Measurements from ENCODE around the gene ISG15.

ISG15 gene

DNA sequence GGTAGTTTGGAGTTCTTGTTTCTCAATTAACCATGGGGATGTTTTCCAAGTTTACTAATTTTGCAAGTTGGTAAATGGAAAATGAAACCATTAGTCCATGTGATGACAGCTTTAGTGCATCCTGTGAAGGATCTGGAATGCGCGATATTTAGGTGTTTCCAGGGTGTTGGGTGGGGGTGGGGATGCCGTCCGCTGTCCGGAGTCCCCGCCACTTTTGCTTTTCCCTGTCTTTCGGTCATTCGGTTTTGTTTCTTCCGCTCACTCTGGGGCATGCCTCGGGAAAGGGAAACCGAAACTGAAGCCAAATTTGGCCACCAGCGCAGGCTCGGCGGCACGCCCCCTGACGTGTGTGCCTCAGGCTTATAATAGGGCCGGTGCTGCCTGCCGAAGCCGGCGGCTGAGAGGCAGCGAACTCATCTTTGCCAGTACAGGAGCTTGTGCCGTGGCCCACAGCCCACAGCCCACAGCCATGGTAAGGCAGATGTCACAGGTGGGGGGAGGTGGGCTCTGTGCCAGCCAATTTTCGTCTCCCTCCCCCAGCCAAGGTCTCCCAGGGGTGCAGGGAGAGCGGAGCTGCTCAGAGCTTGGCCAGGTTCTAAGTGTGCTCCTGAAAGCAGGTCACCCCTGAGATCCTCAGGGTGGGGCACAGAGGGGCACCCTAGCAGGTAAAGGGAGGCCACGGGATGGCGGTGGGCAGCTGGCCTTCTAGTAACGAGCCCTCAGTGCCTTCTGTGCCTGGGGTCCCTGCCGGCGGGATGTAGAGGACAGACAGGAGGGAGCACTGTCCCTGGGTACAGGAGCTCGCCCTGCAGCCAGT lies at the start of gene ISG15:
ISG15 (plus strand) TSS at position 393 of the 817 bp plus-strand sequence; CDS start at position 470, 77 bp downstream.
- DNase-seq, result no peak

DNA sequence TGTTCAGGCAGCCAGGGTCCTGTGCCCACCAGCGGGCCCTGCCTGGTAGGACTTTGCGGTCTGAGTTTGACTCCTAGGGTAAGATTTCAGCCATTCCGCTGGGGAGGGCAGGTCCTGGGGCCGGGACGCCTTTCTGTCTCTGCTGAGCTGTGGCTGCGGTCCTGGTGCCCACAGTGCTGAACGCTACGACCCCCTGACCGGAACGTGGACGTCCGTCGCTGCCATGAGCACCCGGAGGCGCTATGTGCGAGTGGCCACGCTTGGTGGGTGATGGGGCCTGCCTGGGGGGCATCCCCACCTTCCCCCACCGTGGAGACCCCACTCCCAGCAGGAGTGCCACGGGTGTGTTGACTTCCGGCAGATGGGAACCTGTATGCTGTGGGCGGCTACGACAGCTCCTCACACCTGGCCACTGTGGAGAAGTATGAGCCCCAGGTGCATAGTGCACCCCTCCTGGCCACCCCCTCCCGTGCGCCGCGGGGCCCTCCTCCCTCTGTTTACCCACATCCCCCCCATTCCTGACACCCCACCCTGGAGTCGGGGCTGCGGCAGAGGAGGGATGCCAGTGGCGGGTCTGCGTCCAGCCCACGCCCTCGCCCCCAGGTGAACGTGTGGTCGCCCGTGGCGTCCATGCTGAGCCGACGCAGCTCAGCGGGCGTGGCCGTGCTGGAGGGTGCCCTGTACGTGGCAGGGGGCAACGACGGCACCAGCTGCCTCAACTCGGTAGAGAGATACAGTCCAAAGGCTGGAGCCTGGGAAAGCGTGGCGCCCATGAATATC lies 49.4 kb upstream of the ISG15 start:
- no peak for DNase-seq

DNA sequence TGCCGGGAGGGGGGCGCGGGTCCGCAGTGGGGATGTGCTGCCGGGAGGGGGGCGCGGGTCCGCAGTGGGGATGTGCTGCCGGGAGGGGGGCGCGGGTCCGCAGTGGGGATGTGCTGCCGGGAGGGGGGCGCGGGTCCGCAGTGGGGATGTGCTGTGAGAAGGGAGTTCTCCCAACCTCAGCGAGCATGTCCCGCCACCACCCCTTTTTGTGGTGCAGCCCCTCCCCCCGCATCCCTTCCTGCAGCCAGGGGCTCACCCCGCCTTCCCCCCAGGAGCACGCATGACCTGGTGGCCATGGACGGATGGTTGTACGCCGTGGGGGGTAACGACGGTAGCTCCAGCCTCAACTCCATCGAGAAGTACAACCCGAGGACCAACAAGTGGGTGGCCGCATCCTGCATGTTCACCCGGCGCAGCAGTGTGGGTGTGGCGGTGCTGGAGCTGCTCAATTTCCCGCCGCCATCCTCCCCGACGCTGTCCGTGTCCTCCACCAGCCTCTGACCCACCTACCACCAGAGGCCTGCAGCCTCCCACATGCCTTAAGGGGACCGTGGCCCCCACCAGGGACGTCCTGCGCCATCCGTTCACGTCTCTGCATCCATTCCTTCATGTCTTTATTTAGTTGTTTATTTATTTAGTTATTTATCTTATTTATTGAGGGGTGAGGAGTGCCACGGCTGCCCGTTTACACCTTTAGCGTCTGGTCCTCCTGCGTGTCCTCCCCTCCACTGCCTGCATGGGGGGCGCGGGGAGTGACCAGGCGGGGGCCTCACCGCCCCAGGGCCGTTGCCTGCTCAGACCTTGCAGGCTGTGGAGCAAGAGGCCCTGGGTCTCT lies 48.4 kb upstream of the ISG15 start:
- no peak for DNase-seq

DNA sequence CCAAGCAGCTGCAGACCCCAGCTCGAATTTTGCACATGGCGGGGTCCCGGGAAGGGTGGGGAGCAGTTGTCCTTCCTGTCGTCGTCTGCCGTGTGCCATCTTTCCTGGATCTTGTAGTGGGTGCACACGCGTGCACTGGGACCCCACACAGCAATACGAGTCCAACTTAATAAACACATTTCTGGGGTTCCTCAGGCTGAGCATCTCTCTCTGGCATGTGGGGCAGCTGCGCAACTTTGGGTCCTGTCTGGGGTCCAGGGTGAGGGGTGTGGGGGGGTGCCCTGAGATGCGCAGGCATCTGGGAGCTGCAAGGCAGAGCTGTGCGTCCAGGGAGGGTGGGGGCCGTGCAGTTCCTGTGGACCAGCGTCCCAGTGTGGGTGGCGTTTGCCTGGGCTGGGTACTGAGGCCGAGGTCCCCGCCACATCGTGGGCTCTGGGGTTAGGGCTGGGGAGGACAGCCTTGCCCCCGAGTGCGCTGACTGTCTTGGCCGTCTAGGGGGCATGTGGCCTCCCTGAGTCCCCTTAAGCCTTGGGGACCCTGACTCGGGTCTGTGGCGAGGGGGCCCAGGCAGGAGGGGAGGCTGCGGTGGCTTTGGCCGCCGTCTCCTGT lies 47.7 kb upstream of the ISG15 start:
- DNase-seq, result no peak

DNA sequence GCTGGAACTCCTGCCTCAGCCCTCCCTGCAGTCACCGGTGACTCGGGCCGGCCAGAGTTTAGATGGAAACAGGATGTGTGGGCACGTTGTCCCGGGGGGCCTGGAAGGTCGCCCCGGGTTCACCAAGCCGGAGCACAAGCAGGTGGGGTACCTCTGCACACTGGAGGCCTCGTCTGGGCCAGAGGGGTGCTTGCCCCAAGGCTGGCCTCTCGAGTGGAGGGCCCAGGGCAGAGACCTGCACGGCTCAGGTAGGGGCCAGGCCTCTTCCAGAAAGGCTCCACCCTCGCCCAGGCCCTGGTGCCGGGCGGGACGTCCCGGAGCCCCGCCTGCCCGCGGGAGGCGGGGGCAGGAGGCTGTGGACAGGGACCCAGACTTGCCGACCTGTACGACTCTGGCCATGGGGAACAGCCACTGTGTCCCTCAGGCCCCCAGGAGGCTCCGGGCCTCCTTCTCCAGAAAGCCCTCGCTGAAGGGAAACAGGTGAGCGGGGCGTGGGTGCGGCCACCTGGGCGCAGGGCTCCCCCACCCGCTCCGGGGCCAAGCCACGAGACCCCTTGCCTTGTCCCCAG lies 47.1 kb upstream of the ISG15 start, which contains the start of gene PLEKHN1:
PLEKHN1 (plus strand) TSS at position 348 of the 569 bp plus-strand sequence; CDS start at position 398, 50 bp downstream.
- DNase-seq, result no peak

DNA sequence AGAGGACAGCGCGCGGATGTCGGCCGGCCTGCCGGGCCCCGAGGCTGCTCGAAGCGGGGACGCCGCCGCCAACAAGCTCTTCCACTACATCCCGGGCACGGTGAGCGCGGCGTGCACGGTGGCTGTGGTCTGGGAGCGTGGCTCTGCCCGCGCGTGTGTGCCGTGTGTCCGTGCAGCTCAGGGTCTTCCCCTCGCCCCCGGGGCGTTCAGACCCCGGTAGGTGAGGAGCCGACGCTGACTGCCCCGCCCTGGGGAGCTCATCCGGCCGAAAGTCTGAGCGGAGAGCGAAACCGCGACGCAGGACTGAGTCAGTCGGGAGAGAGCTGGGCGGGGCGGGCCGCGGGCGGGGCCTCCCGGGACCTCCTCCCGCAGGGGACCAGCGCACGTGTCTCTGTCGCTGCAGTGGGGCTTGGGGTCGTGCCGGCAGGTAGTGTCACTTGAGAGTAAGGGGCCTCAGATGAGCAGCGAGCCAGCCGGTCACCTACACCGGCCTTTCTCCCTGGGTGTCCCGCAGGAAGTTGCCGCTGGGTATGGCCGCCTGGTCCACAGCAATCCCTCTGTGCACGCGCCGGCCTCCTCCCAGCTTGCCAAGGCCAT lies 46.5 kb upstream of the ISG15 start:
- no peak for DNase-seq

DNA sequence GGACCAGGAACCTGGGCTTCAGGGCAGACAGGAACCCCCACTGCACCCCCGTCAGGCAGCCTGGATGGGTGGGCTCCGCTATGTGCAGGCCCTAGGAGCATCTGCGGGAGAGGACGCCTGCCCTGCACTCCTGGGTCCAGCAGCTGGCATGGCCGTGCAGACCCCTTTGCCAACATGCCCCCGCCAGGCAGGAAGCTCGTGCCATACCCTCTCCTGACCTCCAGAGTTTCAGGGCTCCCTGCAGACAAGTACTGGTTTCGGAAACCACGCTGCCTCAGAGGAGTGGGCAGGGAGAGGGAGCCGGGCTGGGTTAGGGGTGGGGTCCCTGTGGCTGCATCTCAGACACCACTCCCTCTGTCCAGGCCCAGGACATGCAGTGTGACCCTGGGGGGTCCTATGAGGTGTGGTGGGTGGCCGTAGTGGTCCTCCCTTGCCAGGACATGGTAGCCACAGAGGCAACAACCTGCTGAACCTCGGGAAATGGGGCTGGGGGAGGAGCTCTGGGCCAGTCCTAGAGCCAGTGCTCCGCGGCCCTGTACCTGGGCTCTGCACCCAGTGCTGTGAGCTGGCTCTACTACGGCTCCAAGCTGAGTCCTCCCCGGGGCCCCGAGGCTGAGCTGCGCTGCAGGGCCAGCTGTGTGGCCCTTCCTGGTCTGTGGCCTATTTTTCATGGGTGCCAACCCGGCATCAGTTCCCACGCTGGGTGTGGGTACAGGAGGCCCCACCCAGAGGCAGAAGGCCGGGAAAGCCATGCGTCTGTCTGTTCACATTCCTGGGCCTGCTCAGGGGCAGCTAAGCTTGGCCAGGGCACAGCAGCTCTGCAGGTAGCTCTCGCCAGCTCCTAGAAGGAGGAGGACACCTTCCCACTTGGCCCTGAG lies 45.6 kb upstream of the ISG15 start:
- no peak for DNase-seq

DNA sequence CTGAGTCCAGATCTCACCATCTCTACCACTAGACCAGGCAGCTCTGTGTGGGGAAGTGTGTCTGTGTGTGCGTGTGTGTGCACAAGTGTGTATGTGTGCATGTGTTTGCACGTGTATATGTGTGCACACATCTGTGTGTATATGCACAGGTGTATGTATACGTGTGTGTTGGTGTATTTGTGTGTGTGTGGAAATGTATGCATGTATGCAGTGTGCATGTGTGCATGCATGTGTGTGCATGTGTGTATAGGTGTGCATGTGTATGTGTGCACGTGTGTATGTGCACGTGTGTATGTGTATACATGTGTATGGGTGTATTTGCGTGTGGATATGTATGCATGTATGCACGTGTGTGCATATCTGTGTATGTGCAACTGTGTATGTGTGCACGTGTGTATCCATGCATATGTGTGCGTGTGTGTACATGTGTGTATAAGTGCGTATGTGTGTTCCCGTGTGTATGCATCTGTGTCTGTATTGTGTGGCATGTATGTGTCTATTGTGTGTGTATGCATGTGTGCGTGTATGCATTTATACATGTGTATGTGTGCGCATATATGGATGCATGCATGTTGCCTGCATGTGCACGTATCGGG lies 43.9 kb upstream of the ISG15 start:
- DNase-seq, result no peak

DNA sequence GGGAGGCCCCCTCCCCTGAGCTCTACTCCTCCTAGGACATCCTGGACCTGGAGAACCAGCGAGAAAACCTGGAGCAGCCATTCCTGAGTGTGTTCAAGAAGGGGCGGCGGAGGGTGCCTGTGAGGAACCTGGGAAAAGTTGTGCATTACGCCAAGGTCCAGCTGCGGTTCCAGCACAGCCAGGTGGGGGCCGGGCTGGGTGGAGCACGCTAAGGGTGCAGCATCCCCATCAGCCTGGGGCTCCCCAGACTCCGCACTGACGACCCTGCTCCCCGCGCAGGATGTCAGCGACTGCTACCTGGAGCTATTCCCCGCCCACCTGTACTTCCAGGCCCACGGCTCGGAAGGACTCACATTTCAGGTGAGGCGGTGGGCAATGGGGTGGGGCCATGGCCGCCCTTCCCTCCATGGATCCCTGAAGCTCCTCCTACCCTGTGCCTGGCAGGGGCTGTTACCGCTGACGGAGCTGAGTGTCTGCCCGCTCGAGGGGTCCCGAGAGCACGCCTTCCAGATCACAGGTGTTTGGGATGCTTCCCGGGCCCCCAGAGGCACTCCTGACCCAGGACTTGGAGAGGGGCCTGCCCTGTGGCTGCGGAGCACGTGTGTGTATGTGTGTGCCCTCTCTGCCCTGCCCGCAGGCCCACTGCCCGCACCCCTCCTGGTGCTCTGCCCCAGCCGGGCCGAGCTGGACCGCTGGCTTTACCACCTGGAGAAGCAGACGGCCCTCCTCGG lies 42.9 kb upstream of the ISG15 start:
- no peak for DNase-seq

DNA sequence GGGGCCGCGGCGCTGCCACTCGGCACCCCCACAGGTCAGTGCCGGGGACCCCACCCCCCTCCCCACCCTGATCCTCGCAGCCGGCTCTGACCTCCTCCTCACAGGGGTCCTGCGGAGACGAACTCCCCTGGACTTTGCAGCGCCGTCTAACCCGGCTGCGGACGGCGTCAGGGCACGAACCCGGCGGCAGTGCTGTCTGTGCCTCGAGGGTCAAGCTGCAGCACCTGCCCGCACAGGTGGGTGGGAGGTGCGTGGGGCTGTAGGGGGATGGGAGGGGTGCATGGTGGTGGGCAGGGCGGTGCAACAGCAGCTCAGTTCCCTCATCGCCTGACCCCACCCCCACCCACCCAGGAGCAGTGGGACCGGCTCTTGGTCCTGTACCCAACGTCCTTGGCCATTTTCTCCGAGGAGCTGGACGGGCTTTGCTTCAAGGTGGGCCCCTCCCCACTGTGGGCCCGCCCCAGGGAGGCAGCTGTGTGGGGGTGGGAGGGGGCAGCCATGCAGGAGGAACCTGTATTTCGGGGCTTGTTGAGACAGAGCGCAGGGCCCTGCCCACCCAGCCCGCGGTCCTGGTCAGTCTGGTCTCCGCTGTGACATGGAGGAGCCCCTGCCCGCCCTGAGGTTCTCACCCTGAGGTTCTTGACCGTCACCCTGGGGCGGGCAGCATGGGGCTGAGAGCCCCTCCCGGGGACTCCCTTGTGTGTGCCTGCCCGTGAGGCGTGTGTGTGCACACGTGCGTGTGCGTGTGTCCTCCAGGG lies 42.1 kb upstream of the ISG15 start:
- DNase-seq, result no peak

DNA sequence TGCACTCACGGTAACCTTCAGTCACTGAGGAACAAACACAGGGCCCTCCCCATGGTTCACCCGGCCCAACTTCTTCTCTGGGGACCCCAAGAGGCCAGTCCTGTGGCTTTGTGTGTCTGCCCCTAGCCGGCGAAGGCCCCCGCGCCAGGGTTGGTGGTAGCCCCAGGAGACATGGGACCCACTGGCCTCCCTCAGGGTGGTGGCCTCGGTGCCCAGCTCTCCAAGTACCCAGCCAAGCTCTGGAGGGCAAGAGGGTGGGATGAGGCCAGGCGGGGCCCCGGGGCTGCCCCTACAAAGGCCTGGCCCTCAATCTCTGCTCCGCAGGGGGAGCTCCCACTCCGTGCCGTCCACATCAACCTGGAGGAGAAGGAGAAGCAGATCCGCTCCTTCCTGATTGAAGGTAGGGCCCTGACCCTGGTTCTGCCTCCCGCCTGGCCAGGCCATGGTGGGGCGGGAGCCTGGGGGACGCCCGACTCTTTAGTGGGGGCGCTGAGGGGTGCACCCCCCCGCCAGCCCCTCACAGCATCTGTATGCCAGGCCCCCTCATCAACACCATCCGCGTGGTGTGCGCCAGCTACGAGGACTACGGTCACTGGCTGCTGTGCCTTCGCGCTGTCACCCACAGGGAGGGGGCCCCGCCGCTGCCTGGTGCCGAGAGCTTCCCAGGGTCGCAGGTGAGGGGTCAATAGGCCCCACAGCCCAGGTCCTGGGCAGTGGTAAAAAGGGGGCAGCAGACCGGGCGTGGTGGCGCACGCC lies 41.4 kb upstream of the ISG15 start:
- no peak for DNase-seq

DNA sequence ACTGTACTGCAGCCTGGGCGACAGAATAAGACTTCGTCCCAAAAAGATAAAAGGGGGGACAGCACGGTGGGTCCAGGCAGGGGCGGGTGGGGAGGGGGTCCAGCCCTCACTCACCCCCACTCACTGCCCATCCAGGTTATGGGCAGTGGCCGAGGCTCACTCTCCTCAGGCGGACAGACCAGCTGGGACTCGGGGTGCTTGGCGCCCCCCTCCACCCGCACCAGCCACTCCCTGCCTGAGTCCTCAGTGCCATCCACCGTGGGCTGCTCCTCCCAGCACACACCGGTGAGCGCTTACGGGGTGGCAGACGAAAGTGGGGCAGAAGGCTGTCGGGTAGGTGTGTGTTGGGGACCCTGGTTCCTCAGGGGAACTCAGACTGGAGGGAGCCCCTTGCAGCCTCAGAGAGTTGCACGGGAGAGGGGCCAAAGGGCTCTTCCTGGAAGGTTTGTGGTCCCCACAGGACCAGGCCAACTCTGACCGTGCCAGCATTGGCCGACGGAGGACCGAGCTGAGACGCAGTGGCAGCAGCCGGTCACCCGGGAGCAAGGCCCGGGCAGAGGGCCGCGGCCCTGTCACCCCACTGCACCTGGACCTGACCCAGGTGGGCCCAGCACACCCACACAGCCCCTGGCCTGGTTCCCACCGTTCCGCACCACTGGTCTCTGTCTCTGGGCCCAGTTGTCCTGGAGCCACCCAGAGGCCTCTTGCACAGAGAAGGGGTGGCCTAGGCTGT lies 40.4 kb upstream of the ISG15 start:
- DNase-seq, result no peak

DNA sequence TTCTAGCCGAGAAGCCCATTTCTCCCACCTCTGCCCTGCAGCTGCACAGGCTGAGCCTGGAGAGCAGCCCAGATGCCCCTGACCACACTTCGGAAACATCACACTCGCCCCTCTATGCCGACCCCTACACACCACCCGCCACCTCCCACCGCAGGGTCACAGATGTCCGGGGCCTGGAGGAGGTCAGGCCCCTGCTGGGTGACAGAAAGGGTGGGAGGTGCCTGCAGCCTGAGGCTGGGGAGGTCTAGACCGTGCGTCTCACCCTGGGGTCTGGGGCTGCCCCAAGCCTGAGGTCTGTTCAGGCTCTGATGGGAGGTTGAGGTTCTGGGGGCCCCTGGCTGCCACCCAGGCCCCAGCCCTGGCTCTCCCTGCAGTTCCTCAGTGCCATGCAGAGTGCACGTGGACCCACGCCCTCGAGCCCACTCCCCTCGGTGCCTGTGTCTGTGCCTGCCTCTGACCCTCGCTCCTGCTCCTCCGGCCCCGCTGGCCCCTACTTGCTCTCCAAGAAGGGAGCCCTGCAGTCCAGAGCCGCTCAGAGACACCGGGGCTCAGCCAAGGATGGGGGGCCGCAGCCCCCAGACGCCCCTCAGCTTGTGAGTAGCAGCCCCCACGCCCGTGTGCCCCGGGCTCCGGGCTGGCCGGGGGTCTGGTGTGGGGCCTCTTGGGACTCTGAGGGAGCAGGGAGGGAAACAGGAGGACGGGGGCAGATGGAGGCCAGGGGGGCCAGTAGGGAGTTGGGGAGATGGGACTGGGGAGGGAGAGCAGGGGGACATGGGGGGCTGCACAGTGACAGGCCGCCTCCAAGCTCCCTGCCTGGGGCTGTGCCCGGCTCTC lies 39.6 kb upstream of the ISG15 start:
- DNase-seq, result no peak

DNA sequence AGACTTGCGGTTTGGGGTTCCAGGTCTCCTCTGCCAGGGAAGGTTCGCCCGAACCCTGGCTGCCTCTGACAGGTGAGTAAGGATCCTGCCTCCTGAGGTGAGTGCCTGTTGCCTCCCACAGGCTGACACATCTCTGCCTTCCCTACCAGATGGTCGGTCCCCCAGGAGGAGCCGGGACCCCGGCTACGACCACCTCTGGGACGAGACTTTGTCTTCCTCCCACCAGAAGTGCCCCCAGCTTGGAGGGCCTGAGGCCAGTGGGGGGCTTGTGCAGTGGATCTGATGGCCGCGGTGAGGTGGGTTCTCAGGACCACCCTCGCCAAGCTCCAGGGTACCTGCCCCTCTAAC lies 39.0 kb upstream of the ISG15 start:
- no peak for DNase-seq

DNA sequence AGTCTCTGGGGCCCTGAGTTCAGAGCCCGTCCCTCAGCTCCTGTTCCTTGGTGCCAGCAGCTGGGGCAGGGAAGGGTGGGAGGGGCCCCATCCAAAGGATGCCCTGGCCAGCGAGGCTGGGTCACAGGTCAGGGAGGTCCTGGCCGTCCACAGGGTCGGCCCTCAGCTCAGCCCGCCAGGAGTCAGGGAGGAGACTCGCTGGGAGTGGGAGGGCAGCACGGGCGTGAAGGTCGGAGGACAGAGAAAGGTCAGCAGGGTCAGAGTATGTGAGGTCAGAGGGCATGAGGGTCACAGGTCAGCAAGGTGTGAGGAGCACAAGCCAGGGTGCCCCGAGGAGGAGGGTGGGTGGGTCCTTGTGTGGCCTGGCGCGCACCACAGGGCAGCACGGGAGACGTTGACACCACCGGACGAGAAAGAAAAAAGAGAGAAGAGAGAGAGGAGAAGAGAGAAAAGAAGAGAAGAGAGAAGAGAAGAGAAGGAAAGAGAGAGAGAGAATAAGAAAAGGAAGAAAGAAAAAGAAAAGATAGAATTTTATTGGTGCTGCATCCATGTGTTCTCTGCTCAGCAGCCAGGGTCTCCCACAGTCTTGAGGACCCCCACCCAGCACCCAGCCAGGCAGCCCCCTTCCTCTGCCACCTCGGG lies 38.5 kb upstream of the ISG15 start:
- no peak for DNase-seq

DNA sequence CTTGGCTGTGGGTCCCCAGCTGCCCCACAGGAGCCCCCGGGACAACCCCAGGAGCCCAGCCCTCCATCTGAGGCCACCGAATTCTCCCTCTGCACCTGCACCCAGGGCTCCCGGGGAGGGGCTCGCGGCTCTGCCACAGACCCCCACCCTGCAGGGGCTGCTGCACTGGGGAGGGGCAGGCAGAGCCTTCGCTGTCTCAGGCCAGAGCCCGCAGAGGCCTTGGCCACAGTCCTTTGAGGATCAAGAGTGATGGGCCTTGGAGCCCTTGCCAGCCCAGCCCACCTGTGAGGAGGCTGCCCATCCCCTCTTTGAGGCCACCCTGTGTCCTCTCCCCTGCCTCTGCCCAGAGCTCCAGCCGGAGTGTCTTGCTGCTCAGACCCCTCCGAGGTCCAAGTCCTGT lies 37.9 kb upstream of the ISG15 start:
- DNase-seq, result no peak

Data from NCI-H2107 (cell line).